ENCODE results near the gene EFCAB8.
"Not testable (repeated sequence)": the region's sequence is repeated elsewhere in the genome, so short reads cannot be mapped to it uniquely, and the experiment has no call there.

Gene EFCAB8

GRCh38 chr20:32960849-32961731, 102.4 kb downstream of the EFCAB8 start:
- DNase-seq, result no peak

GRCh38 chr20:32962053-32962452, 103.3 kb downstream of the EFCAB8 start:
- no peak for DNase-seq

GRCh38 chr20:32962646-32963045, 103.9 kb downstream of the EFCAB8 start:
- DNase-seq, result not testable (repeated sequence)

GRCh38 chr20:32963176-32963575, 104.5 kb downstream of the EFCAB8 start:
- DNase-seq, result no peak

- DNase-seq, result no peak
Observed at GRCh38 chr20:32964575-32964974, 105.9 kb downstream of the EFCAB8 start.

GRCh38 chr20:32965115-32965514, 106.4 kb downstream of the EFCAB8 start:
- DNase-seq, result no peak

GRCh38 chr20:32965581-32966373, 107.1 kb downstream of the EFCAB8 start:
- no peak for DNase-seq

GRCh38 chr20:32966382-32966781, 107.7 kb downstream of the EFCAB8 start:
- DNase-seq, result no peak

- DNase-seq, result peak; percentile 51
Observed at GRCh38 chr20:32966881-32967781, 108.4 kb downstream of the EFCAB8 start.

- DNase-seq, result peak; percentile 48
Observed at GRCh38 chr20:32967961-32968457, 109.3 kb downstream of the EFCAB8 start.

GRCh38 chr20:32968478-32969241, 109.9 kb downstream of the EFCAB8 start:
- DNase-seq, result peak; percentile 43

GRCh38 chr20:32969356-32970114, 110.8 kb downstream of the EFCAB8 start:
- DNase-seq, result no peak

- no peak for DNase-seq
Observed at GRCh38 chr20:32970115-32970972, 111.6 kb downstream of the EFCAB8 start.

- no peak for DNase-seq
Observed at GRCh38 chr20:32970973-32971300, 112.2 kb downstream of the EFCAB8 start.

- DNase-seq, result peak; percentile 33
Observed at GRCh38 chr20:32971703-32972161, 113.0 kb downstream of the EFCAB8 start.

- DNase-seq, result peak; percentile 79
Observed at GRCh38 chr20:32972181-32973076, 113.7 kb downstream of the EFCAB8 start.

- DNase-seq, result no peak
Observed at GRCh38 chr20:32973077-32973717, 114.5 kb downstream of the EFCAB8 start.
